ENCODE results near the gene GRK2.

The GRK2 gene

DNA sequence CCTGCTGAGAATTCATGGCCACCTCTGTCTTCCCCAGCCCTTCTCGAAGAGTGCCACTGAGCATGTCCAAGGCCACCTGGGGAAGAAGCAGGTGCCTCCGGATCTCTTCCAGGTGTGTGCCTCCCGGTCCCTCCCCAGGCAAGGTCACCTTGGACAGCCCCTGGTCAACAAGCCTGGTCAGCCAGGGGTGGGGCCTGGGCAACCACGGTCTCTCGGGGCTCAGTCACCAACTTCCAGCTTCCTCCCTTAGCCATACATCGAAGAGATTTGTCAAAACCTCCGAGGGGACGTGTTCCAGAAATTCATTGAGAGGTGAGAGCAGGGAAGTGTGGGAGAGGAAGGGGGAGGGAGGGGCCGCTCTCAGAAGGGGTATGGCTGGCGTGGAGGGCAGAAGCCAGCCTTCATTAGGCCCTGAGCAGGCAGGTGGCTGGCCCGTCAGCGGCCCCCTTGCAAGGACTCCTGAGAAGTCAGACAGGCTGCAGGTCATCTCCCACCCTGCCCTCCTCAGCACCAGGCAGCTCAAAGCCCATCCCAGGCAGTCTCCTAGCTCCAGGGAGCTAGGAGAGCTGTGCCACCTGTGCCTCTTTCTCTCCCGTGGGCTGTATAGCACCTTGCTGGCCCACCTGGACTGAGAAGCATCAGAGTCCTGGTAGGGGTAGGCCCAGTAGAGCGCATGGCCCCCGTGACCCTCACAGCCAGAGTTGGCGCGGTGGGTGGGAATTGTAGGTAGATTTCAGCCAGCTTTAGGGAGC is 13.5 kb downstream of the GRK2 start:
- DNase-seq (no peak), ATAC-seq (replicated peaks) (no peak)
- Mint-ChIP-seq H3K27me3 (no peaks in the 10 kb centered on the region), H3K36me3 (peaks cover 62 to 71% of the 10 kb centered on the region in 2 donors), H3K4me1 (peaks cover 49 to 70% of the 10 kb centered on the region in 2 donors), H3K27ac (peak overlapping the region; percentile 95), H3K4me3 (peak overlapping the region; percentile 21 to 46), H3K9me3 (peaks cover 1 to 3% of the 10 kb centered on the region in 2 donors)

DNA sequence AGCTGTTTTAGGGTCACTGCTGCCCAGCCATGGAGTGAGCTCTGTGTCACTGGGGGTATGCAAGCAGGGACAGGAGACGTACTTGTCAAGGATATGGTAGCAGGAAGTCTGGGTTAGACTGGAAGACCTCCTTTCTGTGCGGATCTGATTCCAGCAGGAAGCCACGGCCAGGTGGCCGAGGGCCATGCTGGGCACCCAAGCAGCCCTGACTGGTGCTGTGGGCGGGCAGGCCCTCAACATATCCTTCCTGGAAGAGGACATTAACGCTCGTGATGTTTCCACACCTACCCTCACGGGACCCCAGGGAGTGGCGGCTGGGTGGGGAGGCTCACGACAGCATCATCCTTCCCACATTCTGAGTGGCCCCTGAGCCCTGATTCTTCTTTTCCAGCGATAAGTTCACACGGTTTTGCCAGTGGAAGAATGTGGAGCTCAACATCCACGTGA is 14.1 kb downstream of the GRK2 start:
- H3K27me3 Mint-ChIP-seq, result no peaks in the 10 kb centered on the region
- peaks cover 1 to 3% of the 10 kb centered on the region in 2 donors for H3K9me3 Mint-ChIP-seq
- H3K27ac Mint-ChIP-seq, result peak overlapping the region; percentile 95
- no peak for ATAC-seq (replicated peaks)
- peak overlapping the region in 1 of 2 donors; percentile 13 for H3K4me3 Mint-ChIP-seq
- H3K4me1 Mint-ChIP-seq, result peaks cover 47 to 70% of the 10 kb centered on the region in 2 donors
- peaks cover 59 to 73% of the 10 kb centered on the region in 2 donors for H3K36me3 Mint-ChIP-seq
- DNase-seq, result no peak

DNA sequence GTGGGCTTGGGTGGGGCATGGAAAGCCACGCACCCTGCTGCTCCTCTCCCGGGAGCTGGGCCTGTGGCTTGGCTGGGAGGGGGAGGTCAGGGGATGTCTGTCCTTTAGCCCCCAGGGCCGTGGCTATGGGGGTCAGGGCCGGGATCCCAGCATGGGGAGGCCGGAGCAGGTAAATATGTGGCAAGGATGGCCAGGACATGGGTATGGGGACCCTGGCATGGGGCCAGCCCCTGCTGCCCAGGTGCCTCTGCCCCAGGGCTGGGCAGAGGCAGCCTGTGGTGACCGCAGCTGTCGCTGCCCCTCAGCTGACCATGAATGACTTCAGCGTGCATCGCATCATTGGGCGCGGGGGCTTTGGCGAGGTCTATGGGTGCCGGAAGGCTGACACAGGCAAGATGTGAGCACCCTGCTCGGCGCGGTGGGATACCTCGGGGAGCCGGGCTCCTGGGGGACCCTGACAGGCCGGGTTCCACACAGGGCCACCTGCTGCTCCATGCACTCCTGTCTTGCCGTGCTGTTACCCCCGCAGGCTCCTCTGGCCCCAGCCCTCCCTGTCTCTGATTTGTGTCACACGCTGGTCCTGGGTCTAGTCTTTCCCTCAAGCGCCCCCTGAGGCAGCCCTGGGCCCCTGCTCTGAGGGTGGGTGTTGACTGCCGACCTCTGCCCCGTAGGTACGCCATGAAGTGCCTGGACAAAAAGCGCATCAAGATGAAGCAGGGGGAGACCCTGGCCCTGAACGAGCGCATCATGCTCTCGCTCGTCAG is 14.7 kb downstream of the GRK2 start:
- Mint-ChIP-seq H3K4me1 (peaks cover 44 to 70% of the 10 kb centered on the region in 2 donors), H3K27ac (peak overlapping the region; percentile 51), H3K9me3 (peaks cover 1 to 3% of the 10 kb centered on the region in 2 donors), H3K4me3 (peak overlapping the region in 1 of 2 donors; percentile 13), H3K27me3 (no peaks in the 10 kb centered on the region), H3K36me3 (peaks cover 59 to 72% of the 10 kb centered on the region in 2 donors)
- DNase-seq (no peak), ATAC-seq (replicated peaks) (no peak)

DNA sequence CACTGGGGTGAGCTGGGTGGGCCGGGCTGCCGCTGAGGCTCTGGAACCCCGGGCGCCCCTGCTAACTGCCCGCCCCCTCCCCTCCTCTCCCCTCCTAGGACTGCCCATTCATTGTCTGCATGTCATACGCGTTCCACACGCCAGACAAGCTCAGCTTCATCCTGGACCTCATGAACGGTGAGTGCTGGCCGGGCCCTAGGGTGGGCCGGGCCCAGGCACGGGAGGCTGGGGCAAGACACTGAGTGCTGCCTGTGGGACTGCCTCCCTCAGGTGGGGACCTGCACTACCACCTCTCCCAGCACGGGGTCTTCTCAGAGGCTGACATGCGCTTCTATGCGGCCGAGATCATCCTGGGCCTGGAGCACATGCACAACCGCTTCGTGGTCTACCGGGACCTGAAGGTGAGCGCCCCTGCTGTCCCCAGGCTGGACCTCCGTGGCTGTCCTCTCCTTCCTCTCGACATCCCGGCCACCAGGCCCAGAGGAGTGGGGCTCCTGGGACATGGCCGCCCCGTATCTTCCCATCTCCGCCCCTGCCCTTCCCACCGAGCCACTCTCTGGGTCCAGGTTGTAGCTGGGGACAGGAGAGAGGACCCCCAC is 15.4 kb downstream of the GRK2 start:
- H3K27me3 Mint-ChIP-seq, result no peaks in the 10 kb centered on the region
- peaks cover 0 to under 1% of the 10 kb centered on the region in 2 donors for H3K9me3 Mint-ChIP-seq
- H3K4me1 Mint-ChIP-seq, result peaks cover 41 to 70% of the 10 kb centered on the region in 2 donors
- H3K27ac Mint-ChIP-seq, result peak overlapping the region; percentile 79
- no peak overlapping the region for H3K4me3 Mint-ChIP-seq
- DNase-seq (no peak), ATAC-seq (replicated peaks) (no peak)
- peaks cover 59 to 70% of the 10 kb centered on the region in 2 donors for H3K36me3 Mint-ChIP-seq

DNA sequence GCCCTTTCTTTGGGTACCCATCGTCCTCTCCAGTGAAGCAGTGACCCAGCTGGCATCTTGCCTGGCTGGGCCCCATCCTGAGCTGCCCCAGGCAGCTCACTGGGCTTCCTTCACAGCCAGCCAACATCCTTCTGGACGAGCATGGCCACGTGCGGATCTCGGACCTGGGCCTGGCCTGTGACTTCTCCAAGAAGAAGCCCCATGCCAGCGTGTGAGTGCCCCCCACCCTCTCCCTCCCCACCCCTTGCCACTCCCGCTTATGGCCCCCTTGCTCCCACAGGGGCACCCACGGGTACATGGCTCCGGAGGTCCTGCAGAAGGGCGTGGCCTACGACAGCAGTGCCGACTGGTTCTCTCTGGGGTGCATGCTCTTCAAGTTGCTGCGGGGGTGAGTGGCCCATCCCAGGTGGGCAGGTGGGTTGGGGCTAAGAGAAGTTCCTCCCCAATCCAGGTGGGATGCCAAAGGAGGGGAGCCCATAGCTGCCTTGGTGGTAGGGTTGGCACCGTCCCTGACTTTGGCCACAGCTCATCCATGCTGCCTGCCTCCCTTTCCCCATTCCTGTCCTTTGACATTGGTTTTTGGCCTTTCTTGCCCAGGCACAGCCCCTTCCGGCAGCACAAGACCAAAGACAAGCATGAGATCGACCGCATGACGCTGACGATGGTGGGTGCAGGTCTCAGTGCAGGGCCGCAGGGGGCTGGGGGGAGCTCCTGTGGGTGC is 16.0 kb downstream of the GRK2 start:
- Mint-ChIP-seq H3K9me3 (no peaks in the 10 kb centered on the region), H3K4me1 (peaks cover 43 to 70% of the 10 kb centered on the region in 2 donors), H3K36me3 (peaks cover 64 to 73% of the 10 kb centered on the region in 2 donors), H3K27me3 (no peaks in the 10 kb centered on the region), H3K27ac (peak overlapping the region; percentile 81), H3K4me3 (peak overlapping the region in 1 of 2 donors; percentile 39)
- DNase-seq, result no peak
- ATAC-seq (replicated peaks), result no peak

DNA sequence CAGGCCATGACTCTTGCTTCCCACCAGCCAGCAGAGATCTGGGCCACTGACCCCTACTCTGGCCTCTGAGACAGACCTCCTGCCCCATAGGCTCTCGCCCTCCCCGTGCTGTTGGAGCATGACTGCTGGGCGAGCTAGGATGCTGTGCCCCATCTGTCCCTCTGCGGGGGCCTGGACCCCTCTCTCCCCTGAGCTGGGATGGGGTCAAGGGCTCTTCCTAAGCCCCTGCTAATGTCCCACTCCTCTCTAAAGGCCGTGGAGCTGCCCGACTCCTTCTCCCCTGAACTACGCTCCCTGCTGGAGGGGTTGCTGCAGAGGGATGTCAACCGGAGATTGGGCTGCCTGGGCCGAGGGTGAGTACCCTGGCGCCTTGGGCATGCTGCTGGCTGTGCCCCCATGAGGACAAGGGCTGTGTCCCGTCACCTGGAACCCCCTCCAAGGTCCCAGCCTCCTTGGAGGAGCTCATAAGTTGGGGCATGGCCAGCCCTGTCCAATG is 16.7 kb downstream of the GRK2 start:
- no peak for DNase-seq
- ATAC-seq (replicated peaks), result no peak
- peaks cover 0 to 1% of the 10 kb centered on the region in 2 donors for H3K9me3 Mint-ChIP-seq

DNA sequence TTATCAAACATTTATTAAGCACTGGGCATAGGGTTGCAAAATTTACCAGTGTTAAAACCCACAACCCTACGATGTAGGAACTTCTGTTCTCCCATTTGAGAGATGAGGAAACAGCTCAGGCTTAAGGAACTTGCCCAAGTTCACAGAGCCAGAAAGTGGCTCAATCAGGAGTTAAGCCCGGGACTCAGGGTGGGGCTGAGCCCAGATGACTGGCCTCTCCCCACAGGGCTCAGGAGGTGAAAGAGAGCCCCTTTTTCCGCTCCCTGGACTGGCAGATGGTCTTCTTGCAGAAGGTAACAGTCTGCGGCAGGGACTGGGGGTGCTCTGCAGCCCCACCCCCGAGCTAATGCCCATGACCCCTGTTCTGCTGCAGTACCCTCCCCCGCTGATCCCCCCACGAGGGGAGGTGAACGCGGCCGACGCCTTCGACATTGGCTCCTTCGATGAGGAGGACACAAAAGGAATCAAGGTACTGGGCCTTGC is 17.2 kb downstream of the GRK2 start:
- Mint-ChIP-seq H3K9me3 (peaks cover 0 to 1% of the 10 kb centered on the region in 2 donors), H3K4me3 (no peak overlapping the region), H3K27ac (peak overlapping the region; percentile 86), H3K27me3 (no peaks in the 10 kb centered on the region), H3K36me3 (peaks cover 66 to 74% of the 10 kb centered on the region in 2 donors), H3K4me1 (peaks cover 42 to 69% of the 10 kb centered on the region in 2 donors)
- ATAC-seq (replicated peaks), result no peak
- DNase-seq, result no peak

More for the DNA sequence above, 16.7 kb downstream of the GRK2 start:
- H3K4me1 Mint-ChIP-seq, result peaks cover 43 to 70% of the 10 kb centered on the region in 2 donors
- no peak overlapping the region for H3K4me3 Mint-ChIP-seq
- H3K27me3 Mint-ChIP-seq, result no peaks in the 10 kb centered on the region
- peak overlapping the region; percentile 81 for H3K27ac Mint-ChIP-seq
- H3K36me3 Mint-ChIP-seq, result peaks cover 64 to 73% of the 10 kb centered on the region in 2 donors

DNA sequence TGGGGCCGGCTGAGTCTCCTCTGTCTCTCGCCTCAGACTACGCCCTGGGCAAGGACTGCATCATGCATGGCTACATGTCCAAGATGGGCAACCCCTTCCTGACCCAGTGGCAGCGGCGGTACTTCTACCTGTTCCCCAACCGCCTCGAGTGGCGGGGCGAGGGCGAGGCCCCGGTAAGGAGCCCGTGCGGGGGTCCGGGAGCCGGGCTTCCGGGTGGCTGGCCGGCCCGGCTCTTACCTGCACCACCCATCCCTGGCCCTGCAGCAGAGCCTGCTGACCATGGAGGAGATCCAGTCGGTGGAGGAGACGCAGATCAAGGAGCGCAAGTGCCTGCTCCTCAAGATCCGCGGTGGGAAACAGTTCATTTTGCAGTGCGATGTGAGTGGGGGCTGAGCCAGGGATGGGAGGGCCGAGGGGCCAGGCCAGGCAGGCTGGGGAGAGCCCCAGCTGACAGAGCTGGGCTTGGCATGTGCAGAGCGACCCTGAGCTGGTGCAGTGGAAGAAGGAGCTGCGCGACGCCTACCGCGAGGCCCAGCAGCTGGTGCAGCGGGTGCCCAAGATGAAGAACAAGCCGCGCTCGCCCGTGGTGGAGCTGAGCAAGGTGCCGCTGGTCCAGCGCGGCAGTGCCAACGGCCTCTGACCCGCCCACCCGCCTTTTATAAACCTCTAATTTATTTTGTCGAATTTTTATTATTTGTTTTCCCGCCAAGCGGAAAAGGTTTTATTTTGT is 18.7 kb downstream of the GRK2 start:
- no peak for DNase-seq
- H3K9me3 Mint-ChIP-seq, result peaks cover 0 to 1% of the 10 kb centered on the region in 2 donors
- H3K4me3 Mint-ChIP-seq, result no peak overlapping the region
- no peak for ATAC-seq (replicated peaks)
- H3K36me3 Mint-ChIP-seq, result peaks cover 55 to 64% of the 10 kb centered on the region in 2 donors
- H3K27me3 Mint-ChIP-seq, result no peaks in the 10 kb centered on the region
- peaks cover 39 to 61% of the 10 kb centered on the region in 2 donors for H3K4me1 Mint-ChIP-seq
- peak overlapping the region; percentile 86 for H3K27ac Mint-ChIP-seq

DNA sequence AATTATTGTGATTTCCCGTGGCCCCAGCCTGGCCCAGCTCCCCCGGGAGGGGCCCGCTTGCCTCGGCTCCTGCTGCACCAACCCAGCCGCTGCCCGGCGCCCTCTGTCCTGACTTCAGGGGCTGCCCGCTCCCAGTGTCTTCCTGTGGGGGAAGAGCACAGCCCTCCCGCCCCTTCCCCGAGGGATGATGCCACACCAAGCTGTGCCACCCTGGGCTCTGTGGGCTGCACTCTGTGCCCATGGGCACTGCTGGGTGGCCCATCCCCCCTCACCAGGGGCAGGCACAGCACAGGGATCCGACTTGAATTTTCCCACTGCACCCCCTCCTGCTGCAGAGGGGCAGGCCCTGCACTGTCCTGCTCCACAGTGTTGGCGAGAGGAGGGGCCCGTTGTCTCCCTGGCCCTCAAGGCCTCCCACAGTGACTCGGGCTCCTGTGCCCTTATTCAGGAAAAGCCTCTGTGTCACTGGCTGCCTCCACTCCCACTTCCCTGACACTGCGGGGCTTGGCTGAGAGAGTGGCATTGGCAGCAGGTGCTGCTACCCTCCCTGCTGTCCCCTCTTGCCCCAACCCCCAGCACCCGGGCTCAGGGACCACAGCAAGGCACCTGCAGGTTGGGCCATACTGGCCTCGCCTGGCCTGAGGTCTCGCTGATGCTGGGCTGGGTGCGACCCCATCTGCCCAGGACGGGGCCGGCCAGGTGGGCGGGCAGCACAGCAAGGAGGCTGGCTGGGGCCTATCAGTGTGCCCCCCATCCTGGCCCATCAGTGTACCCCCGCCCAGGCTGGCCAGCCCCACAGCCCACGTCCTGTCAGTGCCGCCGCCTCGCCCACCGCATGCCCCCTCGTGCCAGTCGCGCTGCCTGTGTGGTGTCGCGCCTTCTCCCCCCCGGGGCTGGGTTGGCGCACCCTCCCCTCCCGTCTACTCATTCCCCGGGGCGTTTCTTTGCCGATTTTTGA is 19.5 kb downstream of the GRK2 start:
- Mint-ChIP-seq H3K27me3 (no peaks in the 10 kb centered on the region), H3K4me3 (peak overlapping the region; percentile 21 to 91), H3K9me3 (peaks cover 0 to 1% of the 10 kb centered on the region in 2 donors), H3K36me3 (peaks cover 52 to 58% of the 10 kb centered on the region in 2 donors), H3K4me1 (peaks cover 40 to 61% of the 10 kb centered on the region in 2 donors), H3K27ac (peak overlapping the region; percentile 99)
- DNase-seq (no peak), ATAC-seq (replicated peaks) (no peak)

DNA sequence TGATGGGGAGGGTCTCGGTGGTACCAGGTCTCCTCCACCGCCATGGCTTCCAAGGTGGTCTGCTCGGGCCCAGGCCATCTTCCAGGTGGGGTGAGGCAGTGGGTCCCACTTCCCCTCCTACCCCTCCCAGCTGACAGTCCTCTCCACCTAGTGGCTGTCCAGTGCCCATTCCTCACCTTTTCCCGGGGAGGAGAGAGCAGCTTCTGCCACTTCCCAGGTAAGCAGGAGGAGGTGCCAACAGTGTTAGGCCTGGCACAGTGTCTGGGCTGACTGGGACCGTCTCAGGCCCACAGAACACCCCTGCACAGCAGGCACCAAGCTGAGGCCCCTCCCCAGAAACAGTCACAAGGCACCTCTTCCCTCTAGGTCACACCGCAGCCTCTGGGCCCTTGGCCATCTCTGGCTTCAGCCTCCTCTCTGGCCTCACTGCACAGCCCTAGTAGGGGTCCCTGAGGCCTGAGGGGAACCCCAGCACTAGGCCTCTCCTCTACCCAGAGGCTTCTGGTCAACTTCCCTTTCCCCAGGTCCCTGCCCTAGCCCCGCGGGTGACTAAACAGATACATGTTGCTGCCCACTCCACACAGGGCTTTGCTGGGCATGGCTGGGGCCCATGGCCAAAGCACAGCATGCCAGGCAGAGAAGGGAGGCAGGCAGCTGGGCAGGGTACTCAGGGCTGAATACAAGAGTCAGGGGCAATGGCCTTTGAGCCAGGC is 20.5 kb downstream of the GRK2 start:
- H3K4me1 Mint-ChIP-seq, result peaks cover 40 to 65% of the 10 kb centered on the region in 2 donors
- peaks cover 50 to 54% of the 10 kb centered on the region in 2 donors for H3K36me3 Mint-ChIP-seq
- H3K4me3 Mint-ChIP-seq, result peak overlapping the region; percentile 83 to 91
- no peak for DNase-seq
- peak overlapping the region; percentile 99 for H3K27ac Mint-ChIP-seq
- peaks cover 0 to 1% of the 10 kb centered on the region in 2 donors for H3K9me3 Mint-ChIP-seq
- ATAC-seq (replicated peaks), result no peak
- no peaks in the 10 kb centered on the region for H3K27me3 Mint-ChIP-seq

DNA sequence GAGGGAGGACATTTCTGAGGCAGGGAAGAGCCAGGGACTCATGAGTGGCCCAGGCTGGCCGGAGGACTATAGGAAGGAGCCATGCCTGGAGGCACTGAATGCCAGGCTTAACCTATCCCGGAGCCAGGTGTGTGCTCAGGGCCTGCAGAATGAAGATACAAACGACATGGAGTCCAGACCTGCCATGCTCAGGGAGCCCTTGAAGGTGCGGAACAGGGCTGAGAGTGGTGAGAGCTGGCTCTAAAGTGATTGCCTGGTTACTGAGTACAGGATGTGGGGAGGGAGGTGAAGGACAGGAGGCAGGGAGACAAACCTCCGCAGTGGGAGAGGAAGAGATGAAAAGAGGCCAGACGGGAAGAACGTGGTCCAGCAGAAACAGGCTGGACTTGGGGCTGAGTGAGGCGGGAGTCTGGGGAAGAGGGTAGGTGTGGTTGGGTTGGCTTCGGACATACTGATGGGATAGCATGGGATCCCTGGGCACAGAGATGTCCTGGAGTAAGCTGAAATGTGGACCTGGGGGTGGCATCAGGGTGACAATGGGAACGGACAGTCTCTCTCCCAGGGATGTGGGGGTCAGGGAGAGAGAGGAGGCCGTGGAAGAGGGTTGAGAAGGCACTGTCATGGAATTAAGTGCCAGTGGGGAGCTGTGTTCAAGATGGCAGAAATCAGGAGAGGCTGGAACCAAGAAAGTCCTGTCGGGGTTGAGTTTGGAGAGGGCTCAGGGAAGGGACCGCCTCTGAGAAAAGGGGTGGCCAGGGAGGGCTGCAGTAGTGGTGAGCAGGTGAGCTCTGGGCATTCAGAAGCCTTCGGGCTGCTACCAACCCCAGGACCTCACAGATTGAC is 21.3 kb downstream of the GRK2 start:
- Mint-ChIP-seq H3K27ac (peak overlapping the region; percentile 99), H3K36me3 (peaks cover 47 to 51% of the 10 kb centered on the region in 2 donors), H3K4me1 (peaks cover 37 to 73% of the 10 kb centered on the region in 2 donors), H3K9me3 (peaks cover 0 to 1% of the 10 kb centered on the region in 2 donors), H3K4me3 (peak overlapping the region; percentile 83 to 91), H3K27me3 (no peaks in the 10 kb centered on the region)
- DNase-seq, result no peak
- ATAC-seq (replicated peaks), result no peak
